Upper lobe of left lung (tissue), 6 donors: ENCODE results near the gene ZNF777. TPM values are rescaled to one million over a fixed set of nuclear protein-coding genes. Genes with fewer than 3 reads are reported as not detected.

ENCODE experiments used
- ATAC-seq, 2 donors: fragments of 200-7000 bp; cut with Tn5 transposase; one replicate each; pipeline ENCODE4 v1.9.1; 2022; ENCODE audit warnings: mild to moderate bottlenecking in 2 of 2, moderate library complexity in 2 of 2; ENCODE audit not compliant: low FRiP score in 2 of 2
- DNase-seq, 2 donors: peaks; one replicate each; pipeline ENCODE4 v3.0.0-alpha.2; 2019 to 2020
- H3K27ac ChIP-seq, 4 donors: fragments of 200-600 bp; sonication (generic); one replicate each; pipeline ENCODE4 v1.5.1; 2016 to 2019
- H3K27me3 ChIP-seq, 4 donors: fragments of 200-600 bp; sonication (generic); one replicate each; pipeline ENCODE4 v1.5.1; 2017 to 2019
- H3K36me3 ChIP-seq, 4 donors: fragments of 200-600 bp; sonication (generic); one replicate each; pipeline ENCODE4 v1.5.1; 2016 to 2019
- H3K4me1 ChIP-seq, 4 donors: fragments of 200-600 bp; sonication (generic); one replicate each; pipeline ENCODE4 v1.5.1; 2018 to 2019
- H3K4me3 ChIP-seq, 4 donors: fragments of 200-600 bp; sonication (generic); one replicate each; pipeline ENCODE4 v1.5.1; 2017 to 2019; ENCODE audit warnings: mild to moderate bottlenecking in 2 of 4, moderate library complexity in 1 of 4
- H3K9me3 ChIP-seq, 4 donors: fragments of 200-600 bp; sonication (generic); one replicate each; pipeline ENCODE4 v1.5.1; 2018 to 2019
- CTCF ChIP-seq, 6 experiments: fragments of 450-650 bp in 4 of 6; fragments of 200-600 bp in 2 of 6; sonication (generic) in 2 of 6; IDR thresholded peaks; one replicate each; pipeline ENCODE4 v1.5.1; 2016 to 2019; ENCODE audit warnings: antibody characterized with exemption in 6 of 6
- EP300 ChIP-seq, 4 donors: sonication (generic); formaldehyde crosslinking; IDR thresholded peaks; one replicate each; pipeline ENCODE4 v1.5.1; 2017; ENCODE audit warnings: antibody characterized with exemption in 4 of 4, control low read depth in 2 of 4
- POLR2A ChIP-seq, 4 donors: fragments of 450-650 bp; IDR thresholded peaks; one replicate each; pipeline ENCODE4 v1.5.1; 2016 to 2017; ENCODE audit warnings: antibody characterized with exemption in 4 of 4, mild to moderate bottlenecking in 2 of 4
- POLR2AphosphoS5 ChIP-seq, 2 donors: sonication (generic); formaldehyde crosslinking; IDR thresholded peaks; one replicate each; pipeline ENCODE4 v1.5.1; 2017; ENCODE audit warnings: antibody characterized with exemption in 2 of 2
- WGBS, 2 donors: methylation state at CpG; one replicate each; pipeline ENCODE4 v1.1.5; 2017 to 2018; 5-methylcytosine and 5-hydroxymethylcytosine counted together
- total RNA-seq, 6 donors: library from RNA; depleted of rRNA in 4 of 6; stranded (reverse); fragments of >200 nt in 4 of 6; gene quantifications; one replicate each; pipeline versions ENCODE4 v1.1.0 to v1.2.1, GENCODE V29; 2016 to 2021
- donor health status: DM: no; HTN: no; CAD: no; lungs with moderate emphysema.
- donor health status: DM: no; HTN: yes; CAD: no; lungs with severe emphysema.

ZNF777 gene
- total RNA-seq, 6 donors from 2014 or later = 9.3 to 16.0 (median 10.8) TPM

GRCh38 chr7:149478754-149479153 lies 17.9 kb upstream of the ZNF777 start:
- peaks cover 15 to 47% (median 43%) of the 10 kb centered on the region in 4 donors for H3K36me3 ChIP-seq
- H3K27ac ChIP-seq = no peak overlapping the region
- H3K4me3 ChIP-seq = no peak overlapping the region
- H3K9me3 ChIP-seq = no peaks in the 10 kb centered on the region
- no peak for DNase-seq
- no peak for TF ChIP-seq CTCF (IDR thresholded peaks at IDR 0.05)
- no peak for TF ChIP-seq POLR2A (IDR thresholded peaks at IDR 0.05)
- no peak for TF ChIP-seq POLR2AphosphoS5 (IDR thresholded peaks at IDR 0.05)
- TF ChIP-seq EP300 (IDR thresholded peaks at IDR 0.05) = no peak
- 90 to 96% methylated on average over 1 of the region's 1 CpG for WGBS, 2 donors
- no peaks in the 10 kb centered on the region for H3K4me1 ChIP-seq
- no peaks in the 10 kb centered on the region for H3K27me3 ChIP-seq
- no peak for ATAC-seq

GRCh38 chr7:149477494-149478443 lies 16.9 kb upstream of the ZNF777 start:
- Histone ChIP-seq H3K4me3 (no peak overlapping the region), H3K36me3 (peaks cover 17 to 57% (median 50%) of the 10 kb centered on the region in 4 donors), H3K9me3 (no peaks in the 10 kb centered on the region), H3K4me1 (no peaks in the 10 kb centered on the region), H3K27me3 (no peaks in the 10 kb centered on the region), H3K27ac (no peak overlapping the region)
- DNase-seq (no peak), ATAC-seq (no peak)
- no peak for TF ChIP-seq POLR2A (IDR thresholded peaks at IDR 0.05)
- TF ChIP-seq CTCF (IDR thresholded peaks at IDR 0.05) = no peak
- no peak for TF ChIP-seq POLR2AphosphoS5 (IDR thresholded peaks at IDR 0.05)
- TF ChIP-seq EP300 (IDR thresholded peaks at IDR 0.05) = no peak
- WGBS, 2 donors = 95 to 96% methylated on average over 18 of the region's 18 CpGs

DNA sequence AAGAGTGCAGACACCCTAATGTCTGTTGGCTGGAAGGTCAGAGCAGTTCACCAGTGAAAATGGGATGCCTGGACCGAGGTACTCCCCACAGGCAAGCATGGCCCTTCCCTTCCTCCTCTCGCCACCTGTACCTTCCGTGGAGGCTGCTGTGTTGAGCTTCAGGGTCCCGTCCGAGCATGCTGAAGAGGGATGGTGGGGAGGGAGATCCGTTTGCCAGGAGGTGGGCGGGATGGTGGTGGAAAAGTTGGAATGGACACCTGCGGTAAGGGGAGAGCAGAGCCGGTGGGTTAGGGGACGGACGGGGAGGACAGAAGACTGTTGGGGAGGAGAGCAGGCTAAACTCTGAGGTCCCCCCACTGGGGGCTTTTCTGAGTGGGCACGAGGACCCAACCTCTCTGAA lies 15.9 kb upstream of the ZNF777 start:
- no peak for TF ChIP-seq POLR2A (IDR thresholded peaks at IDR 0.05)
- no peak for TF ChIP-seq CTCF (IDR thresholded peaks at IDR 0.05)
- no peak for TF ChIP-seq POLR2AphosphoS5 (IDR thresholded peaks at IDR 0.05)
- TF ChIP-seq EP300 (IDR thresholded peaks at IDR 0.05) = no peak
- no peaks in the 10 kb centered on the region for H3K27me3 ChIP-seq
- H3K4me3 ChIP-seq = no peak overlapping the region
- no peak overlapping the region for H3K27ac ChIP-seq
- H3K4me1 ChIP-seq = no peaks in the 10 kb centered on the region
- no peak for DNase-seq
- WGBS, 2 donors = 94 to 96% methylated on average over 11 to 12 of the region's 12 CpGs
- peaks cover 18 to 59% (median 57%) of the 10 kb centered on the region in 4 donors for H3K36me3 ChIP-seq
- H3K9me3 ChIP-seq = no peaks in the 10 kb centered on the region
- ATAC-seq = no peak

GRCh38 chr7:149475121-149476045 lies 14.5 kb upstream of the ZNF777 start:
- Histone ChIP-seq H3K27me3 (no peaks in the 10 kb centered on the region), H3K9me3 (no peaks in the 10 kb centered on the region), H3K36me3 (peaks cover 18 to 59% (median 57%) of the 10 kb centered on the region in 4 donors), H3K4me1 (no peaks in the 10 kb centered on the region), H3K4me3 (no peak overlapping the region), H3K27ac (no peak overlapping the region)
- WGBS, 2 donors = 95 to 99% methylated on average over 8 to 14 of the region's 21 CpGs
- DNase-seq = no peak
- TF ChIP-seq POLR2AphosphoS5 (IDR thresholded peaks at IDR 0.05) = no peak
- no peak for TF ChIP-seq CTCF (IDR thresholded peaks at IDR 0.05)
- no peak for TF ChIP-seq EP300 (IDR thresholded peaks at IDR 0.05)
- TF ChIP-seq POLR2A (IDR thresholded peaks at IDR 0.05) = no peak
- ATAC-seq = no peak
